ENCODE data around the gene NFKB1.
"Not testable (repeated sequence)": the region's sequence is repeated elsewhere in the genome, so short reads cannot be mapped to it uniquely, and the experiment has no call there.

NFKB1 gene

DNA sequence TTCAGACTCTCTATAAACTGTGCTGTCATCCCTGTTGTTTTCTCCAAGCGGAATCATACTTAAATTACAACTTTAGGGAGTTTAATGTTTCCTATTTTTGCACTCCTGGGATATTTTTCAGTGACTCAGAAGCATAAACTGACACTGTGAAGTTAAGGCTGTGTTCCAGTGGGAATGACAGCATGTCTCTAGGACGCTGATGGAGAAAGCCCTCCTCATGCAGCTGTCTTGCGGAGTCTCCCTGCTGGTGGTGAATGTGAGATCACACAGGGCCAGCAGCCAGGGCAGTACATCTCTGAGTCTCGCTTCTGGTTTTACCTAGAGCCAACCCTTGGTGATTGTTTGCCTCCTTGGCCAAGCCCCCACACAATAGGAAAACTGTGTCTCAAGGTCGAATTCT, 53.3 kb downstream of the NFKB1 start:
- Histone ChIP-seq H3K4me1 (ENCODE audit: control insufficient read depth, low read depth, low read length) (no peaks in the 10 kb centered on the region), H3K36me3 (ENCODE audit: control insufficient read depth, low read depth, low read length) (no peaks in the 10 kb centered on the region), H3K27ac (ENCODE audit: low read length) (no peak overlapping the region)

GRCh38 chr4:102554992-102555391, 53.8 kb downstream of the NFKB1 start:
- Histone ChIP-seq H3K27me3 (ENCODE audit: control insufficient read depth, insufficient read depth, low read length) (no peaks in the 10 kb centered on the region), H3K27ac (ENCODE audit: low read length) (no peak overlapping the region), H3K36me3 (ENCODE audit: control insufficient read depth, low read depth, low read length) (no peaks in the 10 kb centered on the region)

More for the DNA sequence above, 53.3 kb downstream of the NFKB1 start:
- Histone ChIP-seq H3K9ac (ENCODE audit: low read length) (no peak overlapping the region), H3K4me3 (ENCODE audit: low read length) (no peak overlapping the region), H3K9me3 (ENCODE audit: control insufficient read depth, low read depth, low read length) (no peaks in the 10 kb centered on the region), H3K27me3 (ENCODE audit: control insufficient read depth, insufficient read depth, low read length) (no peaks in the 10 kb centered on the region)

DNA sequence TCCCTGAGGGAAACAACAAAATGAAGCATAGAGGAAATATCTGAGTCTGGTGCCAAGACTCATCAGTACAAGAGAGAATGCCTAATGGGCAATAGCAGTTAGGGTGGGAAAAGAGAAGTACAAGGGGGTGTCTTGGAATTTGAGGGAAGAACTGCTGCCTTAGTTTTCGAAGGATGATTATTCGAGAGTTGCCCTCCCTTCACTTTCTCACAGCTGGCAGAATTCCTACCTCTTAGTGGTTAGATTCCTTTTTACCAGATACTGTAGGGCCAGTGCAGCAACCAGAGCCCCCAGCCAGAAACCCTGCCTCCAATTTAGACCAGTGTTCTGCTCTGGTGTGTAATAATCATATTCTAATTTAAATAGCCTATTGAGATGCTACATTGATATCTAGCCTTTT, 56.5 kb downstream of the NFKB1 start:
- Histone ChIP-seq H3K27me3 (ENCODE audit: control insufficient read depth, insufficient read depth, low read length) (no peaks in the 10 kb centered on the region), H3K27ac (ENCODE audit: low read length) (no peak overlapping the region), H3K4me1 (ENCODE audit: control insufficient read depth, low read depth, low read length) (no peaks in the 10 kb centered on the region), H3K9ac (ENCODE audit: low read length) (no peak overlapping the region), H3K4me3 (ENCODE audit: low read length) (no peak overlapping the region), H3K36me3 (ENCODE audit: control insufficient read depth, low read depth, low read length) (no peaks in the 10 kb centered on the region), H3K9me3 (ENCODE audit: control insufficient read depth, low read depth, low read length) (no peaks in the 10 kb centered on the region)

More at GRCh38 chr4:102554992-102555391, 53.8 kb downstream of the NFKB1 start:
- no peak overlapping the region for H3K9ac ChIP-seq (ENCODE audit: low read length)
- no peaks in the 10 kb centered on the region for H3K4me1 ChIP-seq (ENCODE audit: control insufficient read depth, low read depth, low read length)
- no peak overlapping the region for H3K4me3 ChIP-seq (ENCODE audit: low read length)
- H3K9me3 ChIP-seq (ENCODE audit: control insufficient read depth, low read depth, low read length): no peaks in the 10 kb centered on the region

DNA sequence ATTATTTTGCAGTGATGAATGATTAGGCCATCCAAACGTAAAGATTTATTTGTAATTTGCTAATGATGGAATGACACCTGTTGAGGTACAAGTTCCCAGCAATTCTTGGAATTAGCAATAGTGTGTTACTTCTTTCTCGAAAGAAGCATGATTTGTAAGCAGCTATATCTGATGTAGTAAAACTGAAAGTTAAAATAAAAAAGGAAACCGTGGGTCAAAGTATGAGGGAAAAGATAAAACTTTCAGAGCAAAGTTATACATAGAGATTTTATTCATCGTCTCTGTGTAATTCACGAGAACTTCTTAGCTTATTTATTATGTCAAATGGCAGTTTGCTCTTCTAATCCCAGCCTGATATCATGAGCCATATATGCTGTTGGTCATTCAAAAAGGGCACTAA, 59.0 kb downstream of the NFKB1 start:
- H3K9ac ChIP-seq (ENCODE audit: low read length): no peak overlapping the region
- no peaks in the 10 kb centered on the region for H3K4me1 ChIP-seq (ENCODE audit: control insufficient read depth, low read depth, low read length)
- H3K9me3 ChIP-seq (ENCODE audit: control insufficient read depth, low read depth, low read length): no peaks in the 10 kb centered on the region
- H3K36me3 ChIP-seq (ENCODE audit: control insufficient read depth, low read depth, low read length): no peaks in the 10 kb centered on the region
- no peak overlapping the region for H3K4me3 ChIP-seq (ENCODE audit: low read length)
- H3K27ac ChIP-seq (ENCODE audit: low read length): no peak overlapping the region
- no peaks in the 10 kb centered on the region for H3K27me3 ChIP-seq (ENCODE audit: control insufficient read depth, insufficient read depth, low read length)

GRCh38 chr4:102560571-102561341, 59.6 kb downstream of the NFKB1 start:
- no peaks in the 10 kb centered on the region for H3K27me3 ChIP-seq (ENCODE audit: control insufficient read depth, insufficient read depth, low read length)
- H3K4me3 ChIP-seq (ENCODE audit: low read length): no peak overlapping the region
- no peak overlapping the region for H3K27ac ChIP-seq (ENCODE audit: low read length)
- no peaks in the 10 kb centered on the region for H3K9me3 ChIP-seq (ENCODE audit: control insufficient read depth, low read depth, low read length)
- H3K4me1 ChIP-seq (ENCODE audit: control insufficient read depth, low read depth, low read length): no peaks in the 10 kb centered on the region
- no peaks in the 10 kb centered on the region for H3K36me3 ChIP-seq (ENCODE audit: control insufficient read depth, low read depth, low read length)
- no peak overlapping the region for H3K9ac ChIP-seq (ENCODE audit: low read length)

DNA sequence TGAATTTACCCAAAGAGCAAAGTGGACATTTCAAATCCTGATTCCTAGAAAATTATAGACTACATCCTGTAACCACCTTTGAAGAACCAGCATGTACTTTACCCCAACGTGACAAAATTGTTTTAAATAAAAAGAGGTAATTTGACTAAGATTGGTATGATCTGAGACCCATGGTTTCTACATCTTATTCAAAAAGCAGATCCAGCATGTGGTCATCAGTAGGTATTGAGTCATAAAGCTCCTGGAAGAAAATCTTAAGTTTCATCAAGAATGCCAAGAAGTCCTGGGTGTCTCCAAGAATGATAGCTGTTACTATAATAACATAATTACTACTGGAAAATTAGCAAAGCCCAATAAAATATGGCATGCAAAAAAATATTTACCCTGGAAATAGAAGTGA, 61.8 kb downstream of the NFKB1 start:
- Histone ChIP-seq H3K4me3 (ENCODE audit: low read length) (no peak overlapping the region), H3K4me1 (ENCODE audit: control insufficient read depth, low read depth, low read length) (no peaks in the 10 kb centered on the region), H3K36me3 (ENCODE audit: control insufficient read depth, low read depth, low read length) (no peaks in the 10 kb centered on the region), H3K9me3 (ENCODE audit: control insufficient read depth, low read depth, low read length) (no peaks in the 10 kb centered on the region), H3K9ac (ENCODE audit: low read length) (no peak overlapping the region), H3K27me3 (ENCODE audit: control insufficient read depth, insufficient read depth, low read length) (no peaks in the 10 kb centered on the region), H3K27ac (ENCODE audit: low read length) (no peak overlapping the region)

DNA sequence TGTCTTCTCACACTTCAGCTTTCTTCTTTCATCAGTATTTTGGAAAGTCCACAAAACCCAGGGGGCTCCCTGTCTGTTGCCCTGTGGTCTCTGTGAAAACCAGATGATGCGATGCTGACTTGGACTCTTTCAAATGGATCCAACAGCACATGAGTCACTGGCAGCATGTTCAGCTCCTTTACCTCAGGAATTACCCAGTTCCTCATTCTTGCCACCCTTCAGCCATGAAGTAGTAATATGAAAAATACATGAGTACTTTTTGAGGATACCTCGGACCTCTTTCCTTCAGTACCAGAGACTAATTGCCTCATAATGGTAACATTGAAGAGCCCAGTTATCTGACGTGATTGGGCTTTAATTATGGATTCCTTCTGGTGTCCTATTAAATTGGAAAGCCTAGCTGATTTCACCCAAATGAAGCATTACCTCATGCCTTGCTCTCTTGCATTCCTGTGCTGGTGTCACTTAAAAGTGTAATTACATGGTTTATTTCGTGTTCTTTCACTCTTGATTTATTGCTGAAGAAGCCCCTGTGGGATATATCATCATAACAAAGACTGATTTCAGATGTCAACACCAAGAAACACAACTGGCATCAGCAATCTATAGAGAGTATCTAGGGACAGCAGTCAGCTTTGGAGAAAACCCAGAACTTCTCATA, 63.4 kb downstream of the NFKB1 start:
- no peak overlapping the region for H3K9ac ChIP-seq (ENCODE audit: low read length)
- no peaks in the 10 kb centered on the region for H3K9me3 ChIP-seq (ENCODE audit: control insufficient read depth, low read depth, low read length)
- H3K4me1 ChIP-seq (ENCODE audit: control insufficient read depth, low read depth, low read length): no peaks in the 10 kb centered on the region
- no peak overlapping the region for H3K4me3 ChIP-seq (ENCODE audit: low read length)
- no peaks in the 10 kb centered on the region for H3K27me3 ChIP-seq (ENCODE audit: control insufficient read depth, insufficient read depth, low read length)
- no peaks in the 10 kb centered on the region for H3K36me3 ChIP-seq (ENCODE audit: control insufficient read depth, low read depth, low read length)
- no peak overlapping the region for H3K27ac ChIP-seq (ENCODE audit: low read length)

GRCh38 chr4:102565696-102566095, 64.5 kb downstream of the NFKB1 start:
- Histone ChIP-seq H3K9ac (ENCODE audit: low read length) (no peak overlapping the region), H3K4me1 (ENCODE audit: control insufficient read depth, low read depth, low read length) (no peaks in the 10 kb centered on the region), H3K36me3 (ENCODE audit: control insufficient read depth, low read depth, low read length) (no peaks in the 10 kb centered on the region), H3K27ac (ENCODE audit: low read length) (no peak overlapping the region), H3K27me3 (ENCODE audit: control insufficient read depth, insufficient read depth, low read length) (no peaks in the 10 kb centered on the region), H3K9me3 (ENCODE audit: control insufficient read depth, low read depth, low read length) (no peaks in the 10 kb centered on the region), H3K4me3 (ENCODE audit: low read length) (no peak overlapping the region)

DNA sequence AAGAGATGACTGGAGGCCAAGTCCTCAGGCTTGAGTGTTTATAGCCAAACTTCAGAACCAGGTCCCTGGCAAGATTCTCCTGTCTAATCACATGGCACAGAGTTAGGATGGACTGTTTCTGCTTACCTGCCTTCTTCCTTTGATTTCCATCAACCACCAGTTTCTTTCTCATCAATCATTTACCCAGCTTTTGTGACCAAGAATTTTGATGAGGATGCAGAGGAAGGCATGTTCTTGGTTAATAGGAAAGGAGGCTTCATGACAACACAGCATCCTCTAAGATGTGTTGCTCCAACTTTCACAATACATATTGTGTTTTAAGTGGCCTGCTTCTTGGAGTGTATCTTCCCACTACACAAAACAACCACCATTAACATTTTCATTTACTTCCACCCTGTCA, 65.3 kb downstream of the NFKB1 start:
- Histone ChIP-seq H3K4me3 (ENCODE audit: low read length) (no peak overlapping the region), H3K36me3 (ENCODE audit: control insufficient read depth, low read depth, low read length) (no peaks in the 10 kb centered on the region), H3K9me3 (ENCODE audit: control insufficient read depth, low read depth, low read length) (no peaks in the 10 kb centered on the region), H3K4me1 (ENCODE audit: control insufficient read depth, low read depth, low read length) (no peaks in the 10 kb centered on the region), H3K27me3 (ENCODE audit: control insufficient read depth, insufficient read depth, low read length) (no peaks in the 10 kb centered on the region), H3K27ac (ENCODE audit: low read length) (no peak overlapping the region), H3K9ac (ENCODE audit: low read length) (no peak overlapping the region)

- Histone ChIP-seq H3K27me3 (ENCODE audit: control insufficient read depth, insufficient read depth, low read length) (no peaks in the 10 kb centered on the region), H3K27ac (ENCODE audit: low read length) (no peak overlapping the region), H3K4me1 (ENCODE audit: control insufficient read depth, low read depth, low read length) (no peaks in the 10 kb centered on the region), H3K4me3 (ENCODE audit: low read length) (no peak overlapping the region), H3K9ac (ENCODE audit: low read length) (no peak overlapping the region), H3K36me3 (ENCODE audit: control insufficient read depth, low read depth, low read length) (no peaks in the 10 kb centered on the region), H3K9me3 (ENCODE audit: control insufficient read depth, low read depth, low read length) (no peaks in the 10 kb centered on the region)
These were observed 66.3 kb downstream of the NFKB1 start for GRCh38 chr4:102567427-102567826.

DNA sequence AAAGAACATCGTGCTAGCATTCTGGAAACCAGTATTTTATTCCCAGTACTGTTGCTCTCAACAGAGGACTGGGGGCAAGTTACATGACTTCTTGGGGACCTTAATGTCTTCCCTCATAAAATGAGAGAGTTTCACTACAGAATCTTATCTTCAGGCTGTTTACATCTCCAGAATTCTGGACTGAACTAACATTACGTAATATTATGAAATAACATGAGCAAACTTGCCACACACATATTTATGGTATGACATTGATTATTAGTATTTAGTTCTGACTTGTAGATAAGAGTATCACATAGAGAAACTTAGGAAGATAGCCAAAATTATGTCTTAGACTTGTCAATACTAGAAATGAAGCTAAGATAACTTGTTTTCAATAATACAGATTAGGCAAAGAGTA, 68.0 kb downstream of the NFKB1 start:
- no peaks in the 10 kb centered on the region for H3K27me3 ChIP-seq (ENCODE audit: control insufficient read depth, insufficient read depth, low read length)
- H3K27ac ChIP-seq (ENCODE audit: low read length): no peak overlapping the region
- H3K9me3 ChIP-seq (ENCODE audit: control insufficient read depth, low read depth, low read length): no peaks in the 10 kb centered on the region
- H3K9ac ChIP-seq (ENCODE audit: low read length): no peak overlapping the region
- H3K36me3 ChIP-seq (ENCODE audit: control insufficient read depth, low read depth, low read length): no peaks in the 10 kb centered on the region
- no peak overlapping the region for H3K4me3 ChIP-seq (ENCODE audit: low read length)
- no peaks in the 10 kb centered on the region for H3K4me1 ChIP-seq (ENCODE audit: control insufficient read depth, low read depth, low read length)

- H3K36me3 ChIP-seq (ENCODE audit: control insufficient read depth, low read depth, low read length); H3K27me3 ChIP-seq (ENCODE audit: control insufficient read depth, insufficient read depth, low read length); H3K9me3 ChIP-seq (ENCODE audit: control insufficient read depth, low read depth, low read length); H3K27ac ChIP-seq (ENCODE audit: low read length); H3K4me1 ChIP-seq (ENCODE audit: control insufficient read depth, low read depth, low read length); H3K4me3 ChIP-seq (ENCODE audit: low read length); H3K9ac ChIP-seq (ENCODE audit: low read length): not testable (repeated sequence)
These were observed 69.1 kb downstream of the NFKB1 start for GRCh38 chr4:102570211-102570610.

Measured in iPS-18a (cell line).